Measurements from ENCODE around the gene ZNF737. TPM values are rescaled to one million over a fixed set of nuclear protein-coding genes. Genes with fewer than 3 reads are reported as not detected.
"Not testable (repeated sequence)": the region's sequence is repeated elsewhere in the genome, so short reads cannot be mapped to it uniquely, and the experiment has no call there.

The ZNF737 gene
- total RNA-seq, result 46.8 and 56.6 TPM in 2 replicates
- long read RNA-seq, transcript ZNF737-201 (4 exons, 2,867 nt), result major isoform, 27 of 68 reads
- long read RNA-seq, partial matches to known transcripts, result 9 of 68 reads
- long read RNA-seq, other reads (novel, unspliced or antisense), result 31 of 68 reads

DNA sequence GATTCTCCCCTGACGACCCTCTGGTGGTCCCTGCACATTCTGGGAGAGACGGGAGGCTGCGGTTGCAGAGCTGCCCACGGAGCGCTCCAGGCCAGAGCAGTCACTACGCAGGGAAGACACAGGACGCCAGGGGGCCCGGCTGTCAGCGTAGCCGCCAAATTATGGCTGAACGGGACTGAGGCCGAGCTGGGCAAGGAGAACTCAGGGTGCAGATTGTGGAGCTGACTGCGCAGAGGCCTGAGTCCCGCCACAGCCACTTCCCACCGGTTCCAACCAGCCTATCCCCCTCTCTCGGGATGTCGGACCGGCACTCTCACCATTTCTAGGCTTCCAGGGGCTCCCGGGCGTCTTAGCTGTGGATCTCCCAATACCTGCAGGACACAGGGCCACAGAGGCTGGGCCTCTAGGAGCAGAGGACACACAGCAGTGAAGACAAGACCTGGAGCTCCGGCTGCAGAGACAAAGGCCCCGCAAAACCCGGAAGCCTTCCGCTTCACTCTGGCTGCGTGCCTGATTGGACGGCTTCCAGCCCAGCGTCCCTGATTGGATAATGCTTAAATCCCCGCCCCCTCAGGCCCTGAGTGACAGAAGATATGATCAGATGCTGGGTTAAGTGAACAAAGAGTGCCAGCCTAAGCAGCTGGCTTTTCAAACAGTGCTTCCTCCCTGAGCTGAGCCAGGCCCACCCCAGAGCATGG is at the start of gene ZNF737:
TSS of gene ZNF737 (minus strand) at position 461 of the 698 bp plus-strand sequence. CDS start at position 320, 141 bp downstream.
- peak within 1 kb of the TSS; percentile 100 for H3K27ac Mint-ChIP-seq
- peak within 1 kb of the TSS; percentile 100 for H3K4me3 Mint-ChIP-seq (ENCODE audit: low read depth)
- peak; percentile 88 for DNase-seq (ENCODE audit: low spot score, unreplicated experiment)
- H3K27me3 Mint-ChIP-seq, result no peaks in the 10 kb centered on the region
- H3K4me1 Mint-ChIP-seq (ENCODE audit: low read depth), result peaks cover 6% of the 10 kb centered on the region
- H3K9me3 Mint-ChIP-seq (ENCODE audit: low read depth), result peaks cover 22% of the 10 kb centered on the region
- peaks cover 43% of the 10 kb centered on the region for H3K36me3 Mint-ChIP-seq (ENCODE audit: insufficient read depth)
- TF ChIP-seq CTCF (IDR thresholded peaks at IDR 0.05; ENCODE audit: unreplicated experiment), result peak; percentile 52

- H3K9me3 Mint-ChIP-seq (ENCODE audit: low read depth); H3K27ac Mint-ChIP-seq; H3K36me3 Mint-ChIP-seq (ENCODE audit: insufficient read depth); H3K4me1 Mint-ChIP-seq (ENCODE audit: low read depth); DNase-seq (ENCODE audit: low spot score, unreplicated experiment); H3K4me3 Mint-ChIP-seq (ENCODE audit: low read depth); H3K27me3 Mint-ChIP-seq: not testable (repeated sequence)
Observed at GRCh38 chr19:20614971-20615370, 49.4 kb upstream of the ZNF737 start.

DNA sequence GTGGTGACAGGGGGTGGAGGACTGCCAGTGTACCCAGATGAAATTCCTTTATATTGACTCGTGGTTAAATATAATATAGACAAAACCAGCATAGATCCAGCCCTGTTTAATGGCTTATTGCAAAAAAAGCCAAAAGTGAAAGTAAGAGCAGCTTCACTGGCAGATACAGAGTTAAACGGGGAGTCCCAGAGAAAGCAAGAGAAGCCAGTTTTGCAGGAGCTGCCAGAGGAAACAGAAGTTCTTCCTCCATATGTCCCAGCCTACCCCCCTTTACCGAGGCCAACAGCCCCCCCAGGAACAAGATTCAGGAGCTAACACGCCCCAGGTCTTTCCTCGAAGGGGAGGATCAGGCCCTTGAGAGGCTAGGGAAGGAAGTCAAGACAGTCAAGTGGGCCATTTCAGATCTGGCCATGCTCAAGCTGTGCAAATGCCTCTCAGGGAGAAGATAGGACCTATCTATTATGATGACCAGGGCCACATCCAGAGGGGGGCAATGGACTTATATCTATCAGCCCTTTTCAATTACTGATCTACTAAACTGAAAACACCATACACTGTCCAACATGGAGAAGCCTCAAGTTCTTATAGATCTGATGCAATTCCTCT is 47.2 kb upstream of the ZNF737 start:
- Mint-ChIP-seq H3K27ac (no peak overlapping the region), H3K4me1 (ENCODE audit: low read depth) (peaks cover 2% of the 10 kb centered on the region), H3K27me3 (no peaks in the 10 kb centered on the region), H3K9me3 (ENCODE audit: low read depth) (peaks cover 5% of the 10 kb centered on the region), H3K36me3 (ENCODE audit: insufficient read depth) (no peaks in the 10 kb centered on the region), H3K4me3 (ENCODE audit: low read depth) (no peak overlapping the region)
- DNase-seq (ENCODE audit: low spot score, unreplicated experiment), result no peak
- no peak for TF ChIP-seq CTCF (IDR thresholded peaks at IDR 0.05; ENCODE audit: unreplicated experiment)

GRCh38 chr19:20611866-20612265 is 46.3 kb upstream of the ZNF737 start:
- H3K36me3 Mint-ChIP-seq (ENCODE audit: insufficient read depth), result no peaks in the 10 kb centered on the region
- peaks cover 5% of the 10 kb centered on the region for H3K9me3 Mint-ChIP-seq (ENCODE audit: low read depth)

DNA sequence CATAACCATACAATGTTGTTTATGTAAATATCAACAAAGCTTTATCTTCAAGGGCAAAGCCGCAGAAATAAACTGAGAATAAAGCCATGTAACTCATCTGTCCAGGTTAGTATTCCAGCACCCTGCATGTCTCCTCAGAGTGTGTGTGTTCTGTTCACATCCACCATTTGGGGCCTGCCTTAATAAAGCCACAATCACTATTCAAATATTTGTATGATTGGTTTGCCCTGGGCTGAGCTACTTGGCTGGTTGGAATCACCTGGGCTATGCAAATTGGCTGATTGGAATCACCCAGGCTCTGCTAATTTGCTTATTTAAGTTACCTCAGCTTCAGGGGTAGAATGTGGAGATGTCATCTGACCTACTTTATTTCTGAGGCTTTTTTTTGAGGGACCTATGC is 42.4 kb upstream of the ZNF737 start:
- Mint-ChIP-seq H3K4me1 (ENCODE audit: low read depth) (peaks cover 2% of the 10 kb centered on the region), H3K9me3 (ENCODE audit: low read depth) (peaks cover 5% of the 10 kb centered on the region), H3K4me3 (ENCODE audit: low read depth) (no peak overlapping the region), H3K36me3 (ENCODE audit: insufficient read depth) (no peaks in the 10 kb centered on the region), H3K27ac (no peak overlapping the region), H3K27me3 (no peaks in the 10 kb centered on the region)
- no peak for TF ChIP-seq CTCF (IDR thresholded peaks at IDR 0.05; ENCODE audit: unreplicated experiment)
- no peak for DNase-seq (ENCODE audit: low spot score, unreplicated experiment)

More at GRCh38 chr19:20611866-20612265, 46.3 kb upstream of the ZNF737 start:
- Mint-ChIP-seq H3K4me3 (ENCODE audit: low read depth) (no peak overlapping the region), H3K27ac (peak overlapping the region; percentile 10), H3K27me3 (no peaks in the 10 kb centered on the region), H3K4me1 (ENCODE audit: low read depth) (peaks cover 2% of the 10 kb centered on the region)
- TF ChIP-seq CTCF (IDR thresholded peaks at IDR 0.05; ENCODE audit: unreplicated experiment), result no peak
- DNase-seq (ENCODE audit: low spot score, unreplicated experiment), result no peak

Measured in progenitor cell of endocrine pancreas (in vitro differentiated cells).